MM.1S (cell line): Measurements from ENCODE around the gene COL20A1.

Source experiments
- DNase-seq: peaks from one replicate; pipeline ENCODE4 v3.0.0-alpha.2; 2015
- H2AFZ ChIP-seq: fragments of 300-600 bp; sonication (generic); 2 replicates; pipeline ENCODE4 v1.6.0; 2016; ENCODE audit warnings: antibody characterized with exemption, low read length
- H3F3A ChIP-seq: fragments of 300-600 bp; sonication (generic); 2 replicates; pipeline ENCODE4 v1.6.1; 2016; ENCODE audit warnings: mild to moderate bottlenecking, antibody characterized with exemption, low read length, moderate library complexity, mixed read lengths; ENCODE audit not compliant: insufficient read depth
- H3K27ac ChIP-seq: fragments of 300-600 bp; sonication (generic); 2 replicates; pipeline ENCODE4 v1.5.1; 2016; ENCODE audit warnings: mild to moderate bottlenecking, low read length
- H3K27me3 ChIP-seq: fragments of 300-600 bp; sonication (generic); replicated peaks from 2 replicates; pipeline ENCODE4 v1.6.0; 2016; ENCODE audit warnings: low read length; ENCODE audit not compliant: insufficient read depth
- H3K36me3 ChIP-seq: fragments of 300-600 bp; sonication (generic); replicated peaks from 2 replicates; pipeline ENCODE4 v1.6.1; 2016; ENCODE audit warnings: mild to moderate bottlenecking, low read length, mixed read lengths; ENCODE audit not compliant: insufficient read depth
- H3K4me1 ChIP-seq: fragments of 300-600 bp; sonication (generic); 2 replicates; pipeline ENCODE4 v1.6.1; 2016; ENCODE audit warnings: low read length, mixed read lengths
- H3K4me2 ChIP-seq: fragments of 300-600 bp; sonication (generic); 2 replicates; pipeline ENCODE4 v1.6.0; 2016; ENCODE audit warnings: low read depth, low read length
- H3K4me3 ChIP-seq: fragments of 300-600 bp; sonication (generic); 2 replicates; pipeline ENCODE4 v1.5.1; 2016; ENCODE audit warnings: low read length, mixed read lengths
- H3K79me2 ChIP-seq: fragments of 300-600 bp; sonication (generic); 2 replicates; pipeline ENCODE4 v1.6.1; 2016; ENCODE audit warnings: mixed run types, low read length, mixed read lengths
- H3K9ac ChIP-seq: fragments of 300-600 bp; sonication (generic); 2 replicates; pipeline ENCODE4 v1.6.1; 2016; ENCODE audit warnings: low read length, mixed read lengths
- H3K9me2 ChIP-seq: fragments of 300-600 bp; sonication (generic); replicated peaks from 2 replicates; pipeline ENCODE4 v1.6.1; 2016; ENCODE audit warnings: mild to moderate bottlenecking, low read length, mixed read lengths; ENCODE audit not compliant: insufficient read depth
- H3K9me3 ChIP-seq: fragments of 300-600 bp; sonication (generic); replicated peaks from 2 replicates; pipeline ENCODE4 v1.6.1; 2016; ENCODE audit warnings: mild to moderate bottlenecking, low read length, mixed read lengths; ENCODE audit not compliant: insufficient read depth
- H4K20me1 ChIP-seq: fragments of 300-600 bp; sonication (generic); 2 replicates; pipeline ENCODE4 v1.6.1; 2016; ENCODE audit warnings: mild to moderate bottlenecking, low read length, moderate library complexity, mixed read lengths; ENCODE audit not compliant: insufficient read depth
- CTCF ChIP-seq: fragments of 300-600 bp; sonication (generic); IDR thresholded peaks from 2 replicates; pipeline ENCODE4 v1.5.1; 2016; ENCODE audit warnings: antibody characterized with exemption, low read length, mixed read lengths
- EZH2 ChIP-seq: fragments of 300-600 bp; sonication (generic); optimal IDR thresholded peaks from 2 replicates; pipeline ENCODE3; 2017; ENCODE audit warnings: low read depth, mild to moderate bottlenecking, antibody characterized with exemption, low read length, mixed read lengths
- EZH2phosphoT487 ChIP-seq: fragments of 300-600 bp; sonication (generic); IDR thresholded peaks from 2 replicates; pipeline ENCODE4 v1.6.1; 2018; ENCODE audit warnings: antibody characterized with exemption, low read length

The COL20A1 gene

GRCh38 chr20:63253438-63254231 lies 39.4 kb upstream of the COL20A1 start:
- H3K27me3 ChIP-seq: peaks cover 81% of the 10 kb centered on the region
- H3F3A ChIP-seq: no peaks in the 10 kb centered on the region
- no peaks in the 10 kb centered on the region for H3K4me1 ChIP-seq
- no peak overlapping the region for H2AFZ ChIP-seq
- H3K9me3 ChIP-seq: no peaks in the 10 kb centered on the region
- H3K79me2 ChIP-seq: no peaks in the 10 kb centered on the region
- H3K4me2 ChIP-seq: no peak overlapping the region
- no peaks in the 10 kb centered on the region for H4K20me1 ChIP-seq
- H3K27ac ChIP-seq: no peak overlapping the region
- no peak overlapping the region for H3K9ac ChIP-seq
- no peaks in the 10 kb centered on the region for H3K36me3 ChIP-seq
- no peak for DNase-seq
- no peak overlapping the region for H3K4me3 ChIP-seq
- no peaks in the 10 kb centered on the region for H3K9me2 ChIP-seq
- TF ChIP-seq EZH2 (no peak), CTCF (no peak), EZH2phosphoT487 (no peak)

- Histone ChIP-seq H3K36me3 (no peaks in the 10 kb centered on the region), H3F3A (no peaks in the 10 kb centered on the region), H4K20me1 (no peaks in the 10 kb centered on the region), H3K9me3 (no peaks in the 10 kb centered on the region), H3K79me2 (no peaks in the 10 kb centered on the region), H3K4me1 (no peaks in the 10 kb centered on the region), H2AFZ (no peak within 1 kb of the TSS), H3K4me2 (no peak within 1 kb of the TSS), H3K27ac (no peak within 1 kb of the TSS), H3K27me3 (peaks cover 81% of the 10 kb centered on the region), H3K9ac (no peak within 1 kb of the TSS), H3K9me2 (no peaks in the 10 kb centered on the region), H3K4me3 (no peak within 1 kb of the TSS)
- DNase-seq: no peak
- TF ChIP-seq EZH2phosphoT487: no peak
- TF ChIP-seq EZH2: no peak
- TF ChIP-seq CTCF: no peak
Measured at GRCh38 chr20:63254232-63254605, 38.8 kb upstream of the COL20A1 start, which contains the start of gene NKAIN4. NKAIN4 (minus strand) TSS chr20:63254463; CDS start chr20:63254450, 13 bp downstream.

GRCh38 chr20:63254606-63255384 lies 38.2 kb upstream of the COL20A1 start:
- H3K36me3 ChIP-seq: no peaks in the 10 kb centered on the region
- no peaks in the 10 kb centered on the region for H4K20me1 ChIP-seq
- H3K4me3 ChIP-seq: no peak overlapping the region
- peaks cover 81% of the 10 kb centered on the region for H3K27me3 ChIP-seq
- H3K9me2 ChIP-seq: no peaks in the 10 kb centered on the region
- DNase-seq: no peak
- H3K9me3 ChIP-seq: no peaks in the 10 kb centered on the region
- no peak overlapping the region for H3K9ac ChIP-seq
- no peaks in the 10 kb centered on the region for H3K79me2 ChIP-seq
- no peak overlapping the region for H3K27ac ChIP-seq
- TF ChIP-seq EZH2phosphoT487: no peak
- H3K4me1 ChIP-seq: no peaks in the 10 kb centered on the region
- no peak overlapping the region for H3K4me2 ChIP-seq
- no peak overlapping the region for H2AFZ ChIP-seq
- no peaks in the 10 kb centered on the region for H3F3A ChIP-seq
